Thyroid gland (tissue), 4 donors: ENCODE results near the gene ITPR3. TPM values are rescaled to one million over a fixed set of nuclear protein-coding genes. Genes with fewer than 3 reads are reported as not detected.
A peak's percentile ranks its signal among the peaks of the same experiment; 100 is the strongest.

Source experiments
- DNase-seq, 2 donors: peaks; one replicate each; pipeline ENCODE4 v3.0.0-alpha.2; 2019
- H3K27ac ChIP-seq, 3 donors: fragments of 200-600 bp; sonication (generic); 1 replicate in 2 of 3; 2 replicates in 1 of 3; pipeline ENCODE4 v1.5.1; 2016 to 2019; ENCODE audit warnings: mild to moderate bottlenecking in 1 of 3, moderate library complexity in 1 of 3
- H3K27me3 ChIP-seq: fragments of 200-600 bp; sonication (generic); one replicate; pipeline ENCODE4 v1.5.1; 2019
- H3K36me3 ChIP-seq, 2 donors: fragments of 200-600 bp; sonication (generic); one replicate each; pipeline ENCODE4 v1.5.1; 2016 to 2019
- H3K4me1 ChIP-seq, 2 donors: fragments of 200-600 bp; sonication (generic); one replicate each; pipeline ENCODE4 v1.5.1; 2017 to 2019
- H3K4me3 ChIP-seq, 3 donors: fragments of 200-600 bp; sonication (generic); replicated peaks in 1 of 3; 1 replicate in 2 of 3; 2 replicates in 1 of 3; pipeline ENCODE4 v1.5.1; 2016; ENCODE audit warnings: mild to moderate bottlenecking in 1 of 3
- H3K9me3 ChIP-seq: fragments of 200-600 bp; sonication (generic); one replicate; pipeline ENCODE4 v1.5.1; 2017
- POLR2A ChIP-seq, 2 donors: fragments of 450-650 bp; IDR thresholded peaks; one replicate each; pipeline ENCODE4 v1.6.1; 2017; ENCODE audit warnings: antibody characterized with exemption in 2 of 2, mild to moderate bottlenecking in 2 of 2, moderate library complexity in 1 of 2
- WGBS, 2 donors: methylation state at CpG; one replicate each; pipeline ENCODE4 v1.1.5; 2017; 5-methylcytosine and 5-hydroxymethylcytosine counted together
- intact Hi-C: fragments of 100-400 bp; cut with DNase I; formaldehyde crosslinking; loops from one replicate; pipeline ENCODE4 v1.15.1; 2023
- total RNA-seq, 4 donors: library from RNA; depleted of rRNA; stranded (reverse); fragments of >200 nt; gene quantifications; one replicate each; pipeline ENCODE4 v1.2.3, GENCODE V29; 2016
- TF ChIP-seq, protein P1 (sequence below), 6 experiments: fragments of 200-600 bp in 3 of 6; fragments of 450-650 bp in 3 of 6; sonication (generic) in 3 of 6; IDR thresholded peaks; one replicate each; pipeline ENCODE4 v1.5.1; 2016 to 2019; ENCODE audit warnings: antibody characterized with exemption in 6 of 6, mild to moderate bottlenecking in 2 of 6, inconsistent platforms in 1 of 6, moderate library complexity in 1 of 6

ITPR3 gene
- total RNA-seq, 4 donors from 2014 or later: 77.8 to 145 (median 105) TPM

GRCh38 chr6:33577106-33577535 lies 44.0 kb upstream of the ITPR3 start:
- intact Hi-C loops: no loop called here
- H3K4me3 ChIP-seq: no peak overlapping the region
- no peaks in the 10 kb centered on the region for H3K27me3 ChIP-seq
- WGBS, 2 donors: 64 to 76% methylated on average over 9 of the region's 9 CpGs
- peaks cover 9 to 18% of the 10 kb centered on the region in 2 donors for H3K4me1 ChIP-seq
- TF ChIP-seq, protein P1, sequence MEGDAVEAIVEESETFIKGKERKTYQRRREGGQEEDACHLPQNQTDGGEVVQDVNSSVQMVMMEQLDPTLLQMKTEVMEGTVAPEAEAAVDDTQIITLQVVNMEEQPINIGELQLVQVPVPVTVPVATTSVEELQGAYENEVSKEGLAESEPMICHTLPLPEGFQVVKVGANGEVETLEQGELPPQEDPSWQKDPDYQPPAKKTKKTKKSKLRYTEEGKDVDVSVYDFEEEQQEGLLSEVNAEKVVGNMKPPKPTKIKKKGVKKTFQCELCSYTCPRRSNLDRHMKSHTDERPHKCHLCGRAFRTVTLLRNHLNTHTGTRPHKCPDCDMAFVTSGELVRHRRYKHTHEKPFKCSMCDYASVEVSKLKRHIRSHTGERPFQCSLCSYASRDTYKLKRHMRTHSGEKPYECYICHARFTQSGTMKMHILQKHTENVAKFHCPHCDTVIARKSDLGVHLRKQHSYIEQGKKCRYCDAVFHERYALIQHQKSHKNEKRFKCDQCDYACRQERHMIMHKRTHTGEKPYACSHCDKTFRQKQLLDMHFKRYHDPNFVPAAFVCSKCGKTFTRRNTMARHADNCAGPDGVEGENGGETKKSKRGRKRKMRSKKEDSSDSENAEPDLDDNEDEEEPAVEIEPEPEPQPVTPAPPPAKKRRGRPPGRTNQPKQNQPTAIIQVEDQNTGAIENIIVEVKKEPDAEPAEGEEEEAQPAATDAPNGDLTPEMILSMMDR (IDR thresholded peaks at IDR 0.05): no peak
- TF ChIP-seq POLR2A (IDR thresholded peaks at IDR 0.05): no peak
- peaks cover 18 to 20% of the 10 kb centered on the region in 2 donors for H3K36me3 ChIP-seq
- no peaks in the 10 kb centered on the region for H3K9me3 ChIP-seq
- H3K27ac ChIP-seq: peak overlapping the region in 1 of 3 donors; percentile 30
- DNase-seq: no peak

GRCh38 chr6:33577718-33578117 lies 43.4 kb upstream of the ITPR3 start:
- Histone ChIP-seq H3K27me3 (no peaks in the 10 kb centered on the region), H3K4me1 (peaks cover 9 to 18% of the 10 kb centered on the region in 2 donors), H3K36me3 (peaks cover 18 to 20% of the 10 kb centered on the region in 2 donors), H3K27ac (peak overlapping the region in 1 of 3 donors; percentile 30), H3K4me3 (no peak overlapping the region), H3K9me3 (no peaks in the 10 kb centered on the region)
- WGBS, 2 donors: 94 to 100% methylated on average over 1 to 4 of the region's 6 CpGs
- DNase-seq: no peak
- intact Hi-C loops: no loop called here
- TF ChIP-seq, protein P1 (IDR thresholded peaks at IDR 0.05): no peak
- TF ChIP-seq POLR2A (IDR thresholded peaks at IDR 0.05): no peak

- Histone ChIP-seq H3K9me3 (no peaks in the 10 kb centered on the region), H3K36me3 (peaks cover 18 to 20% of the 10 kb centered on the region in 2 donors), H3K4me1 (peaks cover 9 to 18% of the 10 kb centered on the region in 2 donors), H3K27me3 (no peaks in the 10 kb centered on the region), H3K27ac (no peak overlapping the region), H3K4me3 (peak overlapping the region in 1 of 3 donors; percentile 51)
- TF ChIP-seq POLR2A (IDR thresholded peaks at IDR 0.05): no peak
- TF ChIP-seq, protein P1 (IDR thresholded peaks at IDR 0.05): no peak
- intact Hi-C loops: no loop called here
- no peak for DNase-seq
- WGBS, 2 donors: 87 to 90% methylated on average over 7 of the region's 7 CpGs
Observed at GRCh38 chr6:33578164-33578563, 43.0 kb upstream of the ITPR3 start.

DNA sequence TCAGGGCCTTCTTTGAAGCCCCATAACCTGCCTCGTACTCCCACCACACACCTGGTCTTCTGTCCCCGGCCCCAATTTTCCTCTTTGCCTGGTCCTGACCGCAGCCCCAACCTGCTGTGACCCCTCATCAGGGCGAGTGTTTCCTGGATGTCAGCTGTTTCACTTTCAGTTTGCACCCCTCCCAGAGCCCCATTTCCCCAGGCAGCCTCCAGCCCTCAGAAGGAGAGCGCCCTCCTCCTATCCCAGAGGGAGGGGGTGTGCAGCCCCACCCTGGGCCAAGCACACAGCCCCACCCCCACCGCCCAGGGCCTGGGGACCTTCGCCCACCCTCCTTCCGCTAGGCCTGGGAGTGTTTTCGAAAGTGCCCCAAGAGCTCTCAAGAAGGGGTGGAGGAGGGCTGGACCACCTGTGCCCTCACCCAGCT lies 42.5 kb upstream of the ITPR3 start:
- Histone ChIP-seq H3K36me3 (peaks cover 18 to 20% of the 10 kb centered on the region in 2 donors), H3K9me3 (no peaks in the 10 kb centered on the region), H3K27ac (no peak overlapping the region), H3K27me3 (no peaks in the 10 kb centered on the region), H3K4me3 (peak overlapping the region in 1 of 3 donors; percentile 51), H3K4me1 (peaks cover 9 to 18% of the 10 kb centered on the region in 2 donors)
- DNase-seq: no peak
- WGBS, 2 donors: 76 to 77% methylated on average over 9 of the region's 9 CpGs
- no peak for TF ChIP-seq POLR2A (IDR thresholded peaks at IDR 0.05)
- TF ChIP-seq, protein P1 (IDR thresholded peaks at IDR 0.05): no peak
- intact Hi-C loops: no loop called here

- intact Hi-C loops: loop anchor here (10.0 kb wide), 2 partner anchors 185 to 575 kb away; no protein-coding TSS in a partner anchor
- WGBS, 2 donors: 6 to 9% methylated on average over 12 to 14 of the region's 24 CpGs
- Histone ChIP-seq H3K27ac (peak within 1 kb of the TSS; percentile 34 to 81 (median 74)), H3K36me3 (peaks cover 7% of the 10 kb centered on the region in 2 donors), H3K9me3 (no peaks in the 10 kb centered on the region), H3K27me3 (no peaks in the 10 kb centered on the region), H3K4me1 (peaks cover 9 to 18% of the 10 kb centered on the region in 2 donors), H3K4me3 (peak within 1 kb of the TSS; percentile 51 to 68 (median 61))
- TF ChIP-seq, protein P1 (IDR thresholded peaks at IDR 0.05): peak in 5 of 6 experiments; percentile 15 to 48 (median 41)
- TF ChIP-seq POLR2A (IDR thresholded peaks at IDR 0.05): peak in 1 of 2 donors; percentile 83
- DNase-seq: peak; percentile 94
Observed at GRCh38 chr6:33579828-33580714, 41.1 kb upstream of the ITPR3 start, which contains the start of gene BAK1. Gene BAK1 (minus strand): TSS chr6:33580276. CDS start chr6:33577604, 2,672 bp downstream.
